A673 (cell line): ENCODE measurements around the gene TSHZ1. TPM values are rescaled to one million over a fixed set of nuclear protein-coding genes. Genes with fewer than 3 reads are reported as not detected.

Experiments
- BruUV-seq: library from RNA; stranded (reverse); fragments of 400-500 nt; replicated peaks from 2 replicates; lab custom pipeline; 2021; lab: Mats Ljungman, UMichigan
- CTCF ChIA-PET: fragments of 300-600 bp; sonication (Branson Sonifier 250); formaldehyde crosslinking; loops from one replicate; lab custom pipeline; 2022; ENCODE audit warnings: antibody characterized with exemption; lab: Charles Lee
- POLR2A ChIA-PET: fragments of 300-600 bp; sonication (Branson Sonifier 250); formaldehyde crosslinking; loops from one replicate; lab custom pipeline; 2022; ENCODE audit warnings: antibody characterized with exemption; ENCODE audit not compliant: low non-redundant PET; lab: Charles Lee
- DNase-seq: peaks from one replicate; pipeline ENCODE4 v3.0.0-alpha.2; 2015; ENCODE audit warnings: low spot score
- H3K27ac ChIP-seq: fragments of 200-600 bp; sonication (generic); 2 replicates; pipeline ENCODE4 v1.5.1; 2016; ENCODE audit warnings: mixed run types, low read depth, mild to moderate bottlenecking, mixed read lengths, antibody characterized with exemption, low read length; ENCODE audit not compliant: poor library complexity, severe bottlenecking
- H3K27me3 ChIP-seq: fragments of 200-600 bp; sonication (generic); replicated peaks from 2 replicates; pipeline ENCODE4 v1.6.1; 2017; ENCODE audit warnings: mixed run types, low read depth, mild to moderate bottlenecking, mixed read lengths, antibody characterized with exemption, low read length; ENCODE audit not compliant: insufficient read depth, poor library complexity
- H3K36me3 ChIP-seq: fragments of 200-600 bp; sonication (generic); 2 replicates; pipeline ENCODE4 v1.6.1; 2016; ENCODE audit warnings: mixed run types, mild to moderate bottlenecking, mixed read lengths, antibody characterized with exemption, low read length; ENCODE audit not compliant: insufficient read depth, poor library complexity, severe bottlenecking
- H3K4me1 ChIP-seq: fragments of 200-600 bp; sonication (generic); 2 replicates; pipeline ENCODE4 v1.6.1; 2017; ENCODE audit warnings: mixed run types, mild to moderate bottlenecking, mixed read lengths, antibody characterized with exemption, low read length; ENCODE audit not compliant: insufficient read depth, poor library complexity, severe bottlenecking
- H3K4me3 ChIP-seq: fragments of 200-600 bp; sonication (generic); 2 replicates; pipeline ENCODE4 v1.5.1; 2016; ENCODE audit warnings: low read depth, mixed run types, mild to moderate bottlenecking, mixed read lengths, low read length; ENCODE audit not compliant: poor library complexity, severe bottlenecking
- H3K9me3 ChIP-seq: fragments of 200-600 bp; sonication (generic); 2 replicates; pipeline ENCODE4 v1.6.1; 2016; ENCODE audit warnings: mixed run types, low read depth, mild to moderate bottlenecking, mixed read lengths, antibody characterized with exemption, low read length; ENCODE audit not compliant: poor library complexity, severe bottlenecking
- CTCF ChIP-seq: fragments of 300-800, 200-600 bp; sonication (generic); conservative IDR thresholded peaks from 2 replicates; pipeline ENCODE4 v1.5.1; 2017; ENCODE audit warnings: low read depth, mild to moderate bottlenecking, antibody characterized with exemption, low read length, moderate library complexity, mixed read lengths
- EZH2 ChIP-seq: fragments of 200-600 bp; sonication (generic); IDR thresholded peaks from 2 replicates; pipeline ENCODE4 v1.6.1; 2017; ENCODE audit warnings: borderline replicate concordance, low read depth, mild to moderate bottlenecking, mixed read lengths, antibody characterized with exemption, low read length; ENCODE audit not compliant: poor library complexity, severe bottlenecking
- intact Hi-C: fragments of 100-400 bp; cut with micrococcal nuclease; formaldehyde crosslinking; loops from one replicate; pipeline ENCODE4 v1.10.0; 2022; ENCODE audit not compliant: unreplicated experiment
- total RNA-seq: library from RNA; stranded (reverse); gene quantifications from 2 replicates; pipeline ENCODE4 v1.2.3, GENCODE V29; 2021

TSHZ1 gene
- total RNA-seq, 1 experiment from 2014 or later = 1.8 TPM

DNA sequence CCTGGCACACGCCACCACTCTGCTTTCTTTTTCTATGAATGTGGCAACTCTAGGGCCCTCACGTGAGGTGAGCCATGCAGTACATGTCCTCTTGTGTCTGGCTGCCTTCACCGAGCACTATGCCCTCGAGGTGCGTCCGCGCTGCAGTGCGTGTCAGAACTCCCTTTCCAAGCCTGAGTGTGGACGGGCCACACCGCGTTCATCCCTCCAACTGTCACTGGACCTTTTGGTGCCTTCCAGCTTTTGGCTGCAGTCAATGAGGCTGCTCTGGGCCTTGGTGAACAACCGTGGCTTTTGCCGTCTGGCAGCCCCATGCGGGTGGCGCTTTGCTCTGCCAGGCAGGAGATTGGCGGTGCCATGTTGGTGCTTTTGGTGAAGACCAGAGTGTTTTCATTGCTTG is 74.0 kb downstream of the TSHZ1 start:
- Histone ChIP-seq H3K27me3 (no peaks in the 10 kb centered on the region), H3K4me3 (no peak overlapping the region), H3K4me1 (no peaks in the 10 kb centered on the region), H3K36me3 (no peaks in the 10 kb centered on the region), H3K27ac (no peak overlapping the region), H3K9me3 (no peaks in the 10 kb centered on the region)
- no peak for DNase-seq
- no peak for TF ChIP-seq EZH2
- CTCF ChIA-PET = no interaction called here
- POLR2A ChIA-PET = no interaction called here
- intact Hi-C loops = no loop called here
- no TSS peak for BruUV-seq

GRCh38 chr18:75285876-75286275 is 75.3 kb downstream of the TSHZ1 start:
- H3K4me3 ChIP-seq = no peak overlapping the region
- TF ChIP-seq EZH2 = no peak
- no peak for DNase-seq
- H3K27me3 ChIP-seq = no peaks in the 10 kb centered on the region
- no peaks in the 10 kb centered on the region for H3K4me1 ChIP-seq
- BruUV-seq = no TSS peak
- POLR2A ChIA-PET = no interaction called here
- H3K27ac ChIP-seq = no peak overlapping the region
- H3K9me3 ChIP-seq = no peaks in the 10 kb centered on the region
- CTCF ChIA-PET = no interaction called here
- intact Hi-C loops = no loop called here
- no peaks in the 10 kb centered on the region for H3K36me3 ChIP-seq

GRCh38 chr18:75287006-75287405 is 76.4 kb downstream of the TSHZ1 start:
- no peak overlapping the region for H3K27ac ChIP-seq
- CTCF ChIA-PET = no interaction called here
- no peaks in the 10 kb centered on the region for H3K9me3 ChIP-seq
- no TSS peak for BruUV-seq
- no peaks in the 10 kb centered on the region for H3K27me3 ChIP-seq
- POLR2A ChIA-PET = no interaction called here
- intact Hi-C loops = no loop called here
- H3K36me3 ChIP-seq = no peaks in the 10 kb centered on the region
- no peak overlapping the region for H3K4me3 ChIP-seq
- TF ChIP-seq EZH2 (no peak), CTCF (no peak)
- H3K4me1 ChIP-seq = no peaks in the 10 kb centered on the region
- DNase-seq = no peak

- no peak overlapping the region for H3K4me3 ChIP-seq
- H3K27me3 ChIP-seq = no peaks in the 10 kb centered on the region
- H3K9me3 ChIP-seq = no peaks in the 10 kb centered on the region
- intact Hi-C loops = no loop called here
- TF ChIP-seq EZH2 = no peak
- no peak for TF ChIP-seq CTCF
- CTCF ChIA-PET = no interaction called here
- no peak overlapping the region for H3K27ac ChIP-seq
- H3K4me1 ChIP-seq = no peaks in the 10 kb centered on the region
- DNase-seq = no peak
- H3K36me3 ChIP-seq = no peaks in the 10 kb centered on the region
- BruUV-seq = no TSS peak
- POLR2A ChIA-PET = no interaction called here
Observed at GRCh38 chr18:75287700-75288099, 77.1 kb downstream of the TSHZ1 start.
